A673 (cell line): Measurements from ENCODE around the gene SLC7A8.

Experiments used
- CTCF ChIP-seq: fragments of 300-800, 200-600 bp; sonication (generic); conservative IDR thresholded peaks from 2 replicates; pipeline ENCODE4 v1.5.1; 2017; ENCODE audit warnings: low read depth, mild to moderate bottlenecking, antibody characterized with exemption, low read length, moderate library complexity, mixed read lengths
- EZH2 ChIP-seq: fragments of 200-600 bp; sonication (generic); IDR thresholded peaks from 2 replicates; pipeline ENCODE4 v1.6.1; 2017; ENCODE audit warnings: borderline replicate concordance, low read depth, mild to moderate bottlenecking, mixed read lengths, antibody characterized with exemption, low read length; ENCODE audit not compliant: poor library complexity, severe bottlenecking

GRCh38 chr14:23164949-23165348 lies 18.5 kb downstream of the SLC7A8 start:
- TF ChIP-seq CTCF (no peak), EZH2 (no peak)
